ENCODE data around the gene CAMTA2. TPM values are rescaled to one million over a fixed set of nuclear protein-coding genes. Genes with fewer than 3 reads are reported as not detected.
A peak's percentile ranks its signal among the peaks of the same experiment; 100 is the strongest.
"Not testable (repeated sequence)": the region's sequence is repeated elsewhere in the genome, so short reads cannot be mapped to it uniquely, and the experiment has no call there.

Gene CAMTA2
- total RNA-seq, 1 donor from 2014 or later, result 83.5 TPM

DNA sequence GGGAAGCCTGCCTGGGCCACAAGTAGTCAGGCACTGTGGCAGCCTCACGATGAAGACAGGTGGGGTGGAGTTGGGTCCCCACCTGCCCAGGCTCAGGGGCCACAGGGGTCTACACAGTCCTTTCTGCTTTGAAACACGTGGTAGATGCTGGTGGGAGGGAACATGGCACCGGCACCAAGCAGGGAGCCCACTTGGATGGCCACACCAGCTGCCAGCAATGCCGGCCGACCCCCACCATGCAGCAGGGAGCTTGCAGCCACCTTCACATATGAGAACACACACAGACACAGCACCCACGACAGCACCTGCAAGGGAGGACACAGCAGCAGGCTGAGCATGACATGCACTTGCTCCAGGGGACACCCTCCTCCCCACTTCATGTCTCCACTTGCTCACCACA is 45.4 kb upstream of the CAMTA2 start:
- peaks cover 6% of the 10 kb centered on the region for H3K27me3 Mint-ChIP-seq (ENCODE audit: unreplicated experiment)
- TF ChIP-seq, protein P1, sequence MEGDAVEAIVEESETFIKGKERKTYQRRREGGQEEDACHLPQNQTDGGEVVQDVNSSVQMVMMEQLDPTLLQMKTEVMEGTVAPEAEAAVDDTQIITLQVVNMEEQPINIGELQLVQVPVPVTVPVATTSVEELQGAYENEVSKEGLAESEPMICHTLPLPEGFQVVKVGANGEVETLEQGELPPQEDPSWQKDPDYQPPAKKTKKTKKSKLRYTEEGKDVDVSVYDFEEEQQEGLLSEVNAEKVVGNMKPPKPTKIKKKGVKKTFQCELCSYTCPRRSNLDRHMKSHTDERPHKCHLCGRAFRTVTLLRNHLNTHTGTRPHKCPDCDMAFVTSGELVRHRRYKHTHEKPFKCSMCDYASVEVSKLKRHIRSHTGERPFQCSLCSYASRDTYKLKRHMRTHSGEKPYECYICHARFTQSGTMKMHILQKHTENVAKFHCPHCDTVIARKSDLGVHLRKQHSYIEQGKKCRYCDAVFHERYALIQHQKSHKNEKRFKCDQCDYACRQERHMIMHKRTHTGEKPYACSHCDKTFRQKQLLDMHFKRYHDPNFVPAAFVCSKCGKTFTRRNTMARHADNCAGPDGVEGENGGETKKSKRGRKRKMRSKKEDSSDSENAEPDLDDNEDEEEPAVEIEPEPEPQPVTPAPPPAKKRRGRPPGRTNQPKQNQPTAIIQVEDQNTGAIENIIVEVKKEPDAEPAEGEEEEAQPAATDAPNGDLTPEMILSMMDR (IDR thresholded peaks at IDR 0.05), result no peak
- H3K36me3 Mint-ChIP-seq (ENCODE audit: unreplicated experiment), result no peaks in the 10 kb centered on the region
- H3K9me3 Mint-ChIP-seq (ENCODE audit: unreplicated experiment), result no peaks in the 10 kb centered on the region
- peaks cover 5% of the 10 kb centered on the region for H3K4me1 Mint-ChIP-seq (ENCODE audit: unreplicated experiment)
- DNase-seq (ENCODE audit: extremely low spot score, unreplicated experiment), result no peak
- no peak overlapping the region for H3K27ac Mint-ChIP-seq (ENCODE audit: unreplicated experiment)
- H3K4me3 Mint-ChIP-seq (ENCODE audit: unreplicated experiment), result no peak overlapping the region

DNA sequence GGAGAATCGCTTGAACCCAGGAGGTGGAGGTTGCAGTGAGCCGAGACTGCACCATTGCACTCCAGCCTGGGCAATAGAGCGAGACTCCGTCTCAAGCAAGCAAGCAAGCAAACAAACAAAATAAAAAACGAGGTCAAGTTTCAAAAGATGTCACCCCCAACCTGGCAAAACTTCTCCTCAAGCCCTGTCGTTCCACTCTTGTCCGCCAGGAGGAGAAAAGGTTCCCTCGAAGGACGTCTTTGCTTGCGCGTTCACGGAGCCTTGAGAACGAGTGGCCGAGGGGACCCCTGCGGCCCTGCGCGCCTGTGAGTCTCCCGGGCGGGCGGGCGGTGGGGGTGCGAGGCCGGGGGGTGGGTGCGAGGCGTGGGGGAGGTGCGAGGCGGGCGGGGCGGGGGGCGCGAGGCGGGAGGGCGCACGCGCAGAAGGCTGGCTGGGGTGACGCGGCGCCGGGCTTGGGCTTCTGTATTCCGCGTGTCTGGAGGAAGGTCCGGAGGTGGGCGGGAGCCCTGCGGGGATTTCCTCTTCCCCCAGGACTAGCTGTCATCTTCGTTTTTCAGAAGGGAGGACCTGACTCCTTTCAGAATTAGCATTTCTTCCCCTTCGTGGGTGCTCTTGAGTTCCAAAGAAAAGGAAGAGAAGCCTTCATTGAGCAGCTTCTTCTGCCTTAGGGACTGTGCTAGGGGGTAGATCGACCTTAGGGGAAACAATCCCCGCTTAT is 44.0 kb upstream of the CAMTA2 start:
- H3K27ac Mint-ChIP-seq (ENCODE audit: unreplicated experiment), result peak overlapping the region; percentile 76

DNA sequence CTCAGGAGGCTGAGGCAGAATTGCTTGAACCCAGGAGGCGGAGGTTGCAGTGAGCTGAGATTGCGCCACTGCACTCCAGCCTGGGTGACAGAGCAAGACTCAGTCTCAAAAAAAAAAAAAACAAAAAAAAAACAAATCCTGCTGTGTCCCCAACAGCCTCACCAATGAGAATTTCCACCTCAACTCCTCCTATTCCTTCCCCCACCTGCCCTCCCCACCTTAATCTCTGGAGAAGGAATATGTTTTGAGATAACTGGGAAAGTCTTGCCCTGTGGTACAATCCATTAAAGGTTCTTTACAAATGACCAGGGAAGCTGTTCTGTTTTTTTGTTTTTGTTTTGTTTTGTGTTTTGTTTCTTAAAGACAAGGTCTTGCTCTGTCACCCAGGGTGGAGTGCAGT is 42.7 kb upstream of the CAMTA2 start:
- H3K36me3 Mint-ChIP-seq (ENCODE audit: unreplicated experiment); H3K27ac Mint-ChIP-seq (ENCODE audit: unreplicated experiment); H3K27me3 Mint-ChIP-seq (ENCODE audit: unreplicated experiment); DNase-seq (ENCODE audit: extremely low spot score, unreplicated experiment); H3K4me3 Mint-ChIP-seq (ENCODE audit: unreplicated experiment); H3K9me3 Mint-ChIP-seq (ENCODE audit: unreplicated experiment); H3K4me1 Mint-ChIP-seq (ENCODE audit: unreplicated experiment): not testable (repeated sequence)

More for the DNA sequence above, 44.0 kb upstream of the CAMTA2 start:
- DNase-seq (ENCODE audit: extremely low spot score, unreplicated experiment), result peak; percentile 91
- Mint-ChIP-seq H3K4me3 (ENCODE audit: unreplicated experiment) (peak overlapping the region; percentile 70), H3K9me3 (ENCODE audit: unreplicated experiment) (no peaks in the 10 kb centered on the region), H3K36me3 (ENCODE audit: unreplicated experiment) (no peaks in the 10 kb centered on the region), H3K27me3 (ENCODE audit: unreplicated experiment) (peaks cover 6% of the 10 kb centered on the region), H3K4me1 (ENCODE audit: unreplicated experiment) (peaks cover 5% of the 10 kb centered on the region)
- TF ChIP-seq, protein P1 (IDR thresholded peaks at IDR 0.05), result peak; percentile 69

DNA sequence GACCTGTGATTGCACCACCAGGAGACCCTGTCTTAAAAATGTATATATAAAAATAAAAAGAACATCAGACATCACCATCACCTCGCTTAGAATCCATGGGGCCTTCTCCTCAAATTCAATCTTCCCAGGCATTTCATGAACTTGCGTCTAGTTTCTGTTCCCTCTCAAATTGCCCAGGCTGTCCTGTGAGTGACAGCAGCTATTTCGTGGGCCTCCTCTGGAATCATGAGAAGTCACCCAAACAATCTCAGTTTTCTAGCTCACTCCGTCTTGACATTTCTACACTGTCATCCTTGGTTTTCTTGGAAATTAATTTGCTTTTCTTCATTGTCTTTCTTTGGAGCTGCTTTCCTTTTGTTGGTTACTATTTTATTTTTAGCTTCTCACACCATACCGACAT is 40.4 kb upstream of the CAMTA2 start:
- no peaks in the 10 kb centered on the region for H3K9me3 Mint-ChIP-seq (ENCODE audit: unreplicated experiment)
- no peak overlapping the region for H3K4me3 Mint-ChIP-seq (ENCODE audit: unreplicated experiment)
- H3K27ac Mint-ChIP-seq (ENCODE audit: unreplicated experiment), result no peak overlapping the region
- H3K27me3 Mint-ChIP-seq (ENCODE audit: unreplicated experiment), result no peaks in the 10 kb centered on the region
- TF ChIP-seq, protein P1 (IDR thresholded peaks at IDR 0.05), result no peak
- peaks cover 5% of the 10 kb centered on the region for H3K4me1 Mint-ChIP-seq (ENCODE audit: unreplicated experiment)
- DNase-seq (ENCODE audit: extremely low spot score, unreplicated experiment), result no peak
- H3K36me3 Mint-ChIP-seq (ENCODE audit: unreplicated experiment), result peaks cover 8% of the 10 kb centered on the region

DNA sequence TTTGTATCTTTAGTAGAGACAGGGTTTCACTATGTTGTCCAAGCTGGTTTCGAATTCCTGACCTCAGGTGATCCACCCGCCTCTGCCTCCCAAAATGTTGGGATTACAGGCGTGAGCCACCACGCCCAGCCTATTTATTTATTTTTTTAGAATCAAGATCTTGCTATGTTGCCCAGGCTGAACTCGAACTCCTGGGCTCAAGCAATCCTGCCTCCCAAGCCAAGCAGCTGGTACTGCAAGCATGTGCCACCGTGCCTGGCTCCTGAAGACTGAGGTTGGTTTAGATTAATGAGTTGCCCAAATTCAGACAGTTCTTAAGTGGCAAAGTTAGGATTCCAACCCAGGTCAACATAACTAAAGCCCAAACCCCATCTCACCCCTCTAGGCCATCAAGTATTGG is 39.8 kb upstream of the CAMTA2 start:
- no peaks in the 10 kb centered on the region for H3K27me3 Mint-ChIP-seq (ENCODE audit: unreplicated experiment)
- peaks cover 5% of the 10 kb centered on the region for H3K4me1 Mint-ChIP-seq (ENCODE audit: unreplicated experiment)
- H3K4me3 Mint-ChIP-seq (ENCODE audit: unreplicated experiment), result no peak overlapping the region
- no peak overlapping the region for H3K27ac Mint-ChIP-seq (ENCODE audit: unreplicated experiment)
- no peak for DNase-seq (ENCODE audit: extremely low spot score, unreplicated experiment)
- peaks cover 8% of the 10 kb centered on the region for H3K36me3 Mint-ChIP-seq (ENCODE audit: unreplicated experiment)
- no peaks in the 10 kb centered on the region for H3K9me3 Mint-ChIP-seq (ENCODE audit: unreplicated experiment)
- TF ChIP-seq, protein P1 (IDR thresholded peaks at IDR 0.05), result no peak
